HG03520 (cell line): ENCODE results near the gene CAPN1.
"Not testable (repeated sequence)": the region's sequence is repeated elsewhere in the genome, so short reads cannot be mapped to it uniquely, and the experiment has no call there.

Experiments
- ATAC-seq: cut with Tn5 transposase; IDR thresholded peaks from one replicate; pipeline ENCODE4 v1.9.1; 2021; ENCODE audit warnings: mild to moderate bottlenecking, moderate library complexity; ENCODE audit not compliant: unreplicated experiment

Gene CAPN1

DNA sequence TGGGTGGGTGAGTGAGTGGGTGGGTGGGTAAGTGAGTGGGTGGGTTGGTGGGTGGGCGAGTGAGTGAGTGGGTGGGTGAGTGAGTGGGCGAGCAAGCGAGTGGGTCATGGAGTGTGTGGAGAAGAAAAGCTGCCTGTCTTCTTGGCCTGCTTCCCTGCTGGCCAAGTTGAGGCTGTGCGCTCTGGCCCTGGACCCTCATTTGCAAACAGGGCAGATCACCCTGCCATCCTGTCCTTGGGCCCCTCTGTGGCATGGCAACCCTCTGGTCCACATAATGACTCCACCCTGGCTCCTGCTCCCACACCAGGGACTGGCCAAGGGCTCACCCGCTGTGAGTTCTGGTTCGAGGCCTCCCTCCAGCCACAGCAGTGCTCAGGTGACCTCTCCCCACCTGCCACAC lies 35.1 kb downstream of the CAPN1 start:
- ATAC-seq = no peak

DNA sequence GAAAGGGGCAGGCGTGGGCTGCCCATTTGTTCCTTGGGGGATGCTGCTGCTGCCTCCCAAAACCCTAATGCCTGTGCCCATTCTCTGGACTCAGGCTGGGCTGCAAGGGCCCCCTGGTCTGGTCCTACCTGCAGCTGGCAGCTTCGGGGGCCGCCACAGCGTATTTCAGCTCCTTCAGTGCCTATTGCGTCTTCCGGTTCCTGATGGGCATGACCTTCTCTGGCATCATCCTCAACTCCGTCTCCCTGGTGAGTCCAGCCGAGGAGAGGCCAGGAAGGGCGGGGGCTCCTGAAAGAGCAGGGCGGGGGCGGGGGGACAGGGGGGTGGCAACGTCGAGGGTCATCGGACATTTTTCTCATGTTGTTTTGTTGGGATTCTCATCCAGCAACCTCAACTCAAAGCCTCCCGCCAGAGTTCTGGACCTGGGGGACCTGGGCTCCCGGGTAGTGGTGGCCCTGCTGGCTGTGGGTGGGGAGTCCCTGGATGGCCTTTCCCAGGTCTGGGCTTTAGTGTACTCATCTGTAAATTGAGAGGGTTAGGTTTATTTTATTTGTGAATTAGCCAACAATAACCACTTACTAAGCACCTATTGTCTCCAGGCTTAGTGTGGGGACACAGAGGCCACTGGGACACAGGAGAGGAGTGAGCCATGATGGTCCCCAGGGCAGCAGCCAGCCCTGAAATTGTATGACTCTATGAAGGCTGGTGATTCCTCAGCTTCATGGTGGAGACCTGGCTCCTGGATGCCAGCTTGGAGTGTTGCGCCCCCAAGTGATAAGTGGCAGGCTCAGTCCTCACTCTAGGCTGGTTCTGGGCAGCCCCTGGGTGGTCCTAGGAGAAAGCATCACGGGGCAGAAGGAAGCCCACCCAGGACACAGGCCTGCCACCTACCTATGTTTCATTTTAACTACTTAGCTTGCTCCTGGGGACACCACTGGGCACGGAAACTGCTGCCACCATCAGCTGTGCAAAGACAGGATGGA lies 36.0 kb downstream of the CAPN1 start:
- no peak for ATAC-seq

DNA sequence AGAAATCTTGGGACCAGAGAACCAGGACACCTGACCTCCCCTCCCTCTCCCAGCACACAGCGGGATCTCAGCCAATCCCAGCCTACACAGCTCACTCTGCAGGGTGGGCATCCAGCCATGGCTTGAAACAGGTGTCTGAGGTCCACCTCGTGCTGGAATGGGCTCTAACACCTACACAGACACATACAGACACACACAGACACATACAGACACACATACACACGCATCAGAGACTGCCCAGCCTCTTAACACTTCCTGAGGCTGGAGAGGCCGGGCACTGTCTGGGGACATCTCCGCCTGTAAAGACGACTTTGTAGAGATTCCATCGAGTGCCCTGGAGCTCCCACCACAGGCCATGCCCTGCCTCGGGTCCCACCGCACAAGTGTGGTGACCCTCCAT lies 36.7 kb downstream of the CAPN1 start:
- no peak for ATAC-seq

DNA sequence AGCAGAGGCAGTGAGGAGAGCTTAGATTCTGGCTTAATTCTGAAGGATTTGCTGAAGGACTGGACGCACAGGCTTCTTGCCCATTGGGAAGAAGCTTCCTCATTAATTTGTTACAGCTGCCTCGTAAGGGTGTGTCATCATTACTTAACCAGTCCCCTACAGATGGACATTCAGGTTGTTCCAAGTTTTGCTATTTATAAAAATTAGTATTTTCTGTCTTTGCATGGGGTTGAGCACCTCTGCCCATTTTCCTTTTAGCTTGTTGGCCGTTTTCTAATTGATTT lies 38.1 kb downstream of the CAPN1 start:
- ATAC-seq = no peak

DNA sequence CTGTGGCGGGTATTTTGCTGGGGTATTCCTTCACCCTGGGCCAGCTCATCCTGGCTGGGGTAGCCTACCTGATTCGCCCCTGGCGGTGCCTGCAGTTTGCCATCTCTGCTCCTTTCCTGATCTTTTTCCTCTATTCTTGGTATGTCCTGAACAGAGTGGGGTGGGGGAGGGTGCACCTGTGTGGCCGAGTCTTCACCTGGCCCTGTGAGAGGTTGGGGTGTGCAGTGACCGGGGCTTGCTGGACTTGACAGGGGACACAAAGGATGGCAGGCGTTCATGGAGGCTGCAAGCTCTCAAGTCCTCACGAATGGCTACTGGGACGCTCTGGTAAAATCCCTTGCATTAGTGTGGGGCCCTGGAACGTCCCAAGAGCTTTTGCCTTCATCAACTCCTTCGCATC lies 39.3 kb downstream of the CAPN1 start:
- no peak for ATAC-seq

DNA sequence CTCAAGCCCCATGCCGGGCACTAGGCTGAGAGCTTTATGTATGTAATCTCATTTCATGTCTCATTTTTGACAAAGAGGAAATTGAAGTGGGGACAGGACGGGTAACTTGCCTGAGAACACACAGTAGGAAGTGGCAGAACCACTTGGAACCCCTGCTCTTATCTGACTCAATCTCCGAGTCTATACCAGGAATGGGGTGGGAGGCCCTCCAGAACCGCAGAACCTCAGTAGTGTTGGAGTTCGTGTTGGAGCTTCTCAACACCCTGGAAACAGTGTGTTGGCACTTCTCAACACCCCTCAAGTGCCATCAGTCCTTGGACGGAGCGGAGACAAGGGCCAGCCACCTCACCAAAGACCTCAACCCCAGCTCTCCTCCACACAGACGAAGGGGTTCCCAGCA lies 41.3 kb downstream of the CAPN1 start:
- no peak for ATAC-seq

DNA sequence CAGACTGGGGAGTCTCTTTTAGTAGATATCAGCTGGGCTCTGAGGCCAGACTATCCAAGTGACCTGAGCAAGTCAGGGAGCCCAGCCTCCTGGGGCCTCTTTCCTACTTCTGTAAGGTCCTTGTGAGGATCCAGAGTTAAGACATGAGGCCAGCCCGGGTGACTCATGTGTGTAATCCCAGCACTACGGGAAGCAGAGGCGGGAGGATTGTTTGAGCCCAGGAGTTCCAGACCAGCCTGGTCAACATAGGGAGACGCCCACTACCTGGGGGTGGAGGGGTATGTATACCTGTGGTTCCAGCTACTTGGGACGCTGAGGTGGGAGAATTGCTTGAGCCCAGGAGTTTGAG lies 43.2 kb downstream of the CAPN1 start:
- ATAC-seq = no peak

DNA sequence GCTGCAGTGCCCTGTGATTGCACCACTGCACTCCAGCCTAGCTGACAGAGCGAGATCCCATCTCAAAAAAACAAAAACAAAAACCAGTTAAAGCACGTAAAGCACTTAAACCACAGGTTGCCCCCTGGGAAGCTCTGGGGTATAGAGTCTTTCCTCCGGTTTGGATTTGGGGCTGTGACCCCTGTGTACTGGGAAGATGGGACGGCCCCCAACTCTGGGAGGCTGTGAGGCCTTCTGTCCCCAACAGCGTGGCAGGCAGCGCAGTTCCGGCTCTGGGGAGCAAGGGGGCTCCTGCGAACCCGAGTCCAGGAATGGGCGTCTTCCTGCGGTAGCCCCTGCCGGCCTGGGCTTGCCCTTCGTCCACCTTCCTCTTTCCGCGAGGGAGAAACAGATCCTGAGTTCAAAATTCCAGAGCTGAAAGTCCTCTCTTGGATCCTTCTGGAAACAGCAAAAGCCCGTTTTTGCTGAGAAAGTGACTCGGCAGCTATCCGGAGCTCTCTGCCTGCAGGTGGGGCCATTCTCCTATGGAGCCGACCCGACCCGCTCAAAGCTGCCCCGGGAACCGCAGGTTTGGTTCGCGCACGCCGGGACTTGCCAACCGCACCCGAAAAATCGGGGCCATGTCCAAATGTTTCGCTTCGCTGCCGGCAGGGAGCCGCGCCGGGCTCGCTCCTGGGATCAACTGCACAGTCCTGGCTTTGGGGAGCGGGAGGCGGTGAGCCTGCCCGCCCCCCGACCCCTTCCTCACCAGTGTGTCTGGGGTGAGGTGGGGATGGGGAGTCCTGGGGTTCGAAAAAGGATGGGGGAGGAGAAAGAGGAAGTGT lies 43.8 kb downstream of the CAPN1 start:
- no peak for ATAC-seq

DNA sequence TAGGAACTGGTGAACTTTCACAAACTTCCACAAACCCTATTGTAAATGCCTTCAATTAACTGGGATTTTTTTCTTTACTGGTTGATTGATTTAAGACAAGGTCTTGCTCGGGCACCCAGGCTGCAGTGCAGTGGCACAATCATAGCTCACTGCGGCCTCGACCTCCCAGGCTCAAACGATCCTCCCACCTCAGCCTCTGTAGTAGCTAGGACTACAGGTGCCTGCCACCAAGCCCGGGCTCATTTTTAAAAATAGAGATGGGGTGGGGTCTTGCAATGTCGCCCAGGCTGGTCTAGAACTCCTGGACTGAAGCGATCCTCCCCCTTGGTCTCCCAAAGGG lies 44.3 kb downstream of the CAPN1 start:
- ATAC-seq = no peak

DNA sequence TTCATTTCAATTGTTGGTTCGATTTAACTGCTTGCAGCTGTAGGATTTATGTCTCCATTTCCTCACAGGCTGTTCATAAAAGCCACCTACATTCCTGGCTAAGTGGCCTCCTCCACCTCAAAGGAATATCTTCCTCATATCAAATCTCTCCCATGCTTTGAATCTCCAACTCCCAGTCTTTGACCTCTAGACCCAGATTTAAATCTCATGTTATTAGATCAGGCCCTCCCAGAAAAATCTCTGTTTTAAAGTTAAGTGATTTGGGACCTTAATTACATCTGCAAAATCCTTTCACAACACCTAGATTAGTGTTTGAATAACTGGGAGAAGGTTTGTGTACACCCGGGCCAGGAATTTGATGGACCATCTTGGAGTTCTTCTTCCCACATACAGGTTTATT lies 46.2 kb downstream of the CAPN1 start:
- ATAC-seq = no peak

DNA sequence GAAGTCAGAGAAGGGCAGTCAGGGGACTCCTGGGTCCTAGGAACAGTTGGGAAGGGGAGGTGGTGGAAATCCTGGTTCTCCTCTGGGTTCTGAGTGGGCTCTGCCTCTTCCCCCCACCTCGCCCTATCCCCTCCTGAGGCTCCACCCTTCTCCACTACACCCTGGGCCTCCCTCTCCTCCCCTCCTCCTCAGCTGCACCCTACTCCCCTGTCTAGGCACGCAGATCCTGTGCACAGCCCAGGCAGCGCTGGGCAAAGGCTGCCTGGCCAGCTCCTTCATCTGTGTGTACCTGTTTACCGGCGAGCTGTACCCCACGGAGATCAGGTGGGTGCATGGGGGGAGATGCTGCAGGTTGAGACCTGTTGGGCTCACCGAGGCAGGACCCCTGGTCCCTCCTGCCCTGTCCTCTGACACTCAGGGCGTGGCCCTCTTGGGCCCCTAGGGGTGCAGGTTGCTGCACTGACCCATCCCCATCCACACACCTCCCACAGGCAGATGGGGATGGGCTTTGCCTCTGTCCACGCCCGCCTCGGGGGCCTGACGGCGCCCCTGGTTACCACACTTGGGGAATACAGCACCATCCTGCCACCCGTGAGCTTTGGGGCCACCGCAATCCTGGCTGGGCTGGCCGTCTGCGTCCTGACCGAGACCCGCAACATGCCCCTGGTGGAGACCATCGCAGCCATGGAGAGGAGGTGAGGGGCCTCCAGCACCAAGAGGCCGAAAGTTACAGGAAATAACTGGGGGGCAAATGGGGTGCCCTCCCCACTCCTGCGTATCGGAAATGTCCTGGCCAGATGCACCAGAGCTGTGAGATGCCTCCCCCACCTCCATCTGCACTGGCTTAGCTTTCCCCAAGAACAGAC lies 54.7 kb downstream of the CAPN1 start:
- no peak for ATAC-seq

DNA sequence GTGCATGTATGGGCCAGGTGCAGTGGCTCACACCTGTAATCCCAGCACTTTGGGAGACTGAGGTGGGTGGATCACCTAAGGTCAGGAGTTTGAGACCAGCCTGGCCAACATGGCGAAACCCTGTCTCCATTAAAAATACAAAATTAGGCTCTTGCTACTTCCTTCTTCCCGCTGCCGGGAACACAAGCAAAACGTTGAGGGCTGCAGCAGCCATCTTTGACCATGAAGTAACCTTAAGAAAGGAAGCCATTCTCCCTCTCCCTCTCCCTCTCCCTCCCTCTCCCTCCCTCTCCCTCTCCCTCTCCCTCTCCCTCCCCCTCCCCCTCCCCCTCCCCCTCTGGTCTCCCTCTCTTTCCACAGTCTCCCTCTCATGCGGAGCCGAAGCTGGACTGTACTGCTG lies 56.6 kb downstream of the CAPN1 start:
- not testable (repeated sequence) for ATAC-seq

DNA sequence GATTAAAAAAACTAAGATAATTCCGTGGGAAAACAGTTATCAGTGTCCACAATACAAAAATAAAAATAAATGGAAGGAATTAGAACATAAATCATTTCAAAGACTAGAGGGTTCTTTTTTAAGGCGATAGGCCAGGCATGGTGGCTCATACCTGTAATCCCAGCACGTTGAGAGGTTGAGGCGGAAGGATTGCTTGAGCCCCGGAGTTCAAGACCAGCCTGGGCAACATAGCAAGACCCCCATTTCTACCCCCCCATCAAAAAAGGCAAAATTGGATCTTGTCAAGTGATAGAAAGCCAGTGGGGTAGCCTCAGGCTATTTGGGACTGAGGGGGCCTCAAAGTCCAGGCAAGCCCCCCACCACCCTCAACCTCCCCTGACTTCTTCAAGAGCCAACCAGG lies 59.4 kb downstream of the CAPN1 start:
- ATAC-seq = no peak

DNA sequence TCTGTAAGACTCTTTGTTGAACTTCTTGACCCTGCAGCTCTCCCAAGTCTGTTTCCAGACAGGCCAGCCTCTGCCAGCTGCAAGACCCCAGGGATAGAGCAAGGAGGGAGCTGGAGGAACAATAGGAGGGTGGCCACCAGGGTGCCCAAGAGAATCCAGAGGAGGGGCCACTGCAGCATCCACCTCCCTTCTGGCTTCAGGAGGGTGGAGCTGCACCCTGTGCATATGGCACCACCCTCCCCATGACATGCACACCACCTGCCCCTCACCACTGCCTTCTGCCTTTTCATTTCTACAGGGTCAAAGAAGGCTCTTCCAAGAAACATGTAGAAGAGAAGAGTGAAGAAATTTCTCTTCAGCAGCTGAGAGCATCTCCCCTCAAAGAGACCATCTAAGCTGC lies 60.0 kb downstream of the CAPN1 start:
- ATAC-seq = no peak

DNA sequence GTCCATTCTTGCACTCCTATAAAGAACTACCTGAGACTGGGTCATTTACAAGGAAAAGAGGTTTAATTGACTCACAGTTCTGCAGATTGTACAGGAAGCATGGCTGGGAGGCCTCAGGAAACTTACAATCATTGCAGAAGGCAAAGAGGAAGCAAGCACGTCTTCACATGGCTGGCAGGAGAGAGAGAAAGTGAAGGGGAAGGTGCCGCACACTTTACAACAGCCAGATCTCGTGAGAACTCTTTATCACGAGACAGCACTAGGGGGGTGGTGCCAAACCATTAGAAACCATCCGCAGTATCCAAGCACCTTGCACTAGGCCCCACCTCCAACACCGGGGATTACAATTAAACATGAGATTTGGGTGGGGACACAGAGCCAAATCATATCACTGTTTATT lies 60.7 kb downstream of the CAPN1 start:
- no peak for ATAC-seq

DNA sequence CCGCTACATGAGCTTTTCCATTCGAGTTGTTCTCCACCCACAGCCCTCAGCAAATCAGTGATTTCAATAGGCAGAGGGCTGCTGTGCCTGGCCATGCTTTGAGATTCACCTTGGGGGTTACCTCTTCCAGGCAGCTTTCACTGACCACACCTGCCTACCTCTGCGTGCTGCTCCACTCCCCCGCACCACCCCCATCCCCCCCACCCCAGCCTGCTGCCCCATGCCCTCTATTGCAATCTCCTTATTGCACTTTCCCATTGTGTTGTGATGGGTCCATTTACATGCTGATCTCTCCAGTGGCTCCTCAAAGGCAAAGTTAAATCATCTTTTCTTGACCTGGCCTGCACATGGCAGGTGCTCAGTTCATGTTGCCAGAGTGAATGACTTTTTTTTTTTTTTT lies 62.1 kb downstream of the CAPN1 start:
- ATAC-seq = no peak

DNA sequence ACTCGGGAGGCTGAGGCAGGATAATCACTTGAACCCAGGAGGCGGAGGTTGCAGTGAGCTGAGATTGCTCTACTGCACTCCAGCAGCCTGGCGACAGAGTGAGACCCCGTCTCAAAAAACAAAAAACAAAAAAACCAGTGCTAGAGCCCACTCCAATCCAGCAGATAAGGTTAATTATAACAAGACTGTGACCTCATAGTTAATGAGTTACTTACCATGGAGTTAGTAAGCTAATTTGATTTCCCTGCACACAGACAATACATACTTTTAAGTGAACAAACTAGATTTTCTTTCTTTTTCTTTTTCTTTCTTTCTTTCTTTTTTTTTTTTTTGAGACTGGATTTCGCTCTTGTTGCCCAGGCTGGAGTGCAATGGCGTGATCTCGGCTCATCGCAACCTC lies 63.3 kb downstream of the CAPN1 start:
- ATAC-seq = not testable (repeated sequence)

DNA sequence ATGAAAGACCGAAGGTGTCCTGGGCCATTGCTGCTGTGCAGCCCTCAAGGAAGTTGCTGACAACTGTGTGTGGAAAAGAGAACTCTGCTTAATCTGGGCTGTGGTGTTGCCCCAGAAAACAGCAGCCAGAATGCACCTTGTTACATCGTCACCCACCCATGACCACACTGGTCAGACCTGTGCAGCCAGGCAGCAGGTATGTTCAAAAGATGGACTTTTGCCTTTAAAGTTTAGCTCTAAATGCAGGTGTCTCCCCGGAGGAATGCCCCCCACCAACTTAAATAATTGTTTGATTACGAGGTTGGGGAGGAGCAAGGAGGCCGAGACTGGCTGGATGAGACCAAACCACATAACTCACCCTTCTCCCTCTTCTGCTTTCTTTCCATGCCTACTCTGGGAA lies 64.8 kb downstream of the CAPN1 start:
- ATAC-seq = no peak

DNA sequence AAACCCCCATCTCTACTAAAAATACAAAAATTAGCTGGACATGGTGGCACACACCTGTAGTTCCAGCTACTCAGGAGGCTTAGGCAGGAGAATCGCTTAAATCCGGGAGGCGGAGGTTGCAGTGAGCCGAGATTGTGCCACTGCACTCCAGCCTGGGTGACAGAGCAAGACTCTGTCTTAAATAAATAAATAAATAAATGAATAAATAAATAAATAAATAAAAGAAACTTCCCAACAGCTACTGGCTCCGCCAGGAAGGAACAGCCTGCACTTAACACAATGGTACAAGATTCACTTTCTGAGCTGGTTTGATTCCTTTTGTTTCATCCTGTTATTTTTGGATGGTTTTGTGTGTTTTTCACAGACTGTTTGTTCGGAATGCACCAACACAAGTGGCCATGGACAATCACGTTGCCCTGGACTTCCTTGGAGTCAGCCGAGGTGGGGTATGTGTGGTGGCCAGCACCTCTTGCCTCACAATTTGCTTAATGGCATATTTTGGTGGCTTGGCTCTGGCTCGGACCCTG lies 66.5 kb downstream of the CAPN1 start:
- not testable (repeated sequence) for ATAC-seq

DNA sequence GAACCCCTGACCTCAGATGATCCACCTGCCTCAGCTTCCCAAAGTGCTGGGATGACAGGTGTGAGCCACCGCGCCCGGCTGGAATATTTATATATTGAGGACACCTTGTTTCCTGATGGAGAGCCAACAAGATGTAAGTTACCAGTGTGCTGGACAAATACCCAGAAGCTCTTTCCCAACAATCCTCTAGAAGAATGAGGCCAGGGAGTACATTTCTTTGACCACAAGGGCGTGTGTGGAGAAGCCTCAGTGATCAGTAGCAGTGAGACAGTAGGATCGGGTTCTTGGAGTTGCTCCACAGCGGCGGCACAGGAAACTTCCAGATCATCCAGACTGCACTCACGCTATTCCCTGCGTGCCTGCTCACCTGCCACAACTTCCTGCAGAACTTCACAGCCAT lies 69.7 kb downstream of the CAPN1 start:
- no peak for ATAC-seq

DNA sequence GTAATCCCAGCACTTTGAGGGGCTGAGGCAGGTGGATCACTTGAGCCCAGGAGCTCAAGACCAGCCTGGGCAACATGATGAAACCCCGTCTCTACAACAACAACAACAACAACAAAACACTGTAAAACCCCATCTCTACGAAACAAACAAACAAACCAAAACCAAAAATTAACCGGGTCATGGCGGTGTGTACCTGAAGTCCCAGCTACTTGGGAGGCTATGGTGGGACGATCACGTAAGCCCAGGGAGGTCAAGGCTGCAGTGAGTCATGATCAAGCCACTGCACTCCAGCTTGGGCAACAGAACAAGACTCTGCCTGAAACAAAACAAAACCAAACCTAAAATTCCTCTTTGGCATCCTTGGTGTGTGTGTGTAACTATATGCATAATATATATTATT lies 73.0 kb downstream of the CAPN1 start:
- no peak for ATAC-seq
